NCI-H69 (cell line): ENCODE data around the gene NOX5.

Experiments
- DNase-seq: peaks from one replicate; lab custom pipeline; 2025; lab: John Stamatoyannopoulos, UW

Gene NOX5

DNA sequence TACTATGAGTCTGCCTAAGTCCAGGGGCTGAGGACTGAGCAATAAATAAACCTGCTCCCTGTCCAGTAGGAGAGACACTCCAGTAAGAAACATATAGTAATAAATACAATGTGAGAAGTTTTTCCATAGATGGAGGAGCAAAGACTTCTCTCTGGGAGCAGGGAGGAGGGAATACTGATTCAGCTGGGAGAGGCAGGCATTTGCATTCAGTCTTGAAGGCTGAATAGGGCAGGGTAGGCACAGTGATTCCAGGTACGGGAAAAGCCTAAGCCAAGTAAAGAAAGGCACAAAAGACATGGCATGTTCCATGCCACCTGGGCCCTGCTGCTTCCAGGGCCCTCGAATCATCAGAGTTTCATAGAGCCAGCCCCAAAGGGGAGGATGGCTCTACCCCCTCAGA lies 86.3 kb downstream of the NOX5 start:
- DNase-seq, result no peak

DNA sequence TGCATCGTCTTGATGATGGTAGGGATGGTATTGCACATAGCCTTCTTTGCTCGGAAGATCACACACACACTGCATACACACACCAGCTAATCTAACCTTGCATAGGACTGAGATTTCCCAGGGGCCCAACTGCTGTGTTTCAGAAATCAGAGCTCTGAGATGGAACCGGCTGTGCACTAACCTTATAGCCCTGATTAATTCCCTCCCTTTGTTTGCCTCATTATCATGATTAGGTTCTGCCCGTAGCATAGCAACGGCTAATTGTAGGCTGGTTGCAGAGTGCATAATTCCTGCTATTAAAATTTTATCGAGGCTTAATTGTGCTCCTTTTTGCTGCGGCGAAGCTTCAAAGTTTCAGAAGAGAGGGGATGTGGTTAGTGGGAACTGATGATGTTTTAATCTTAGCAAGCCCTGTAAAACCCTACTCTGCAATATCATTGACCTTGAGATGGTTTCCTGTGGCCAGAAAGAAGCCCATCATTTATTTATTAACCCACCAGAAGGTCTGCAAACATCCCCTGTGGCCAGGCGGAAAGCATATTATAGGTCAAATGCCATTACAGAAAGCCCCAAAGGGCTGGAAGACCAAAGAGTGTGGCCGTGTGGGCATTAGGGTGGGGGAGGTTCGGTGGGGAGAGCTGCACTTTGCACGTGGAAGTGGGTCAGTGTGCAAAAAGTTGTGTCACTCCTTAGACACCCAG lies 89.7 kb downstream of the NOX5 start:
- DNase-seq, result peak; percentile 84

- DNase-seq, result no peak
Measured at GRCh38 chr15:69105451-69105985, 91.0 kb downstream of the NOX5 start.

DNA sequence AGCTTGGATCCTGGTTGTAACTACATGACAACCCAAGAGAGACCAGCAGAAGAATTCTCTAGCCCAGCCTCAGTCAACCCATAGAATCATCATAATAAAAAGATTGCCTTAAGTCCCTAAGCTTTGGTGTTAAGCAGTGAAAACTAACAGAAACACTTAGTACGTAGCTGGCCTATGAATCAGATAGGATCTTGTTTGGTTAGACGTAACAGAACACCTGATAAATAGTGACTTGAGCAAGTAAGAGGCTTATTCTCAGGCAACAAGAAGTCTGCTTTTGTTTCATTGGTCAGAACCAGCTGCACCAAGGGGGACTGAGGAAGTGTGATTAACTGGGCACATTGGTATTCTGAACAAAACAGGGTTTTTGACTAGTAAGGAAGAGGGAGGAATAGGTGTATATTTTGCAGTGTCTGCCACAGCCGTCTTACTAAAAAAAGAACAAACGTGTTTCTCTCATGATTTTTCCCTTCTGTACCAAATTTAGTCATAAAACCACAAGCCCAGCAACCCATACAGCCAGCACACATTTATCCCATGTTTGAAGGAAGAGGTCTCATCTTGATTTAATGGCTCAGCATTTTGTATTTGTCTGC lies 92.6 kb downstream of the NOX5 start:
- no peak for DNase-seq
